Endodermal cell (in vitro differentiated cells): ENCODE results near the gene SENP7. TPM values are rescaled to one million over a fixed set of nuclear protein-coding genes. Genes with fewer than 3 reads are reported as not detected.
"Not testable (repeated sequence)": the region's sequence is repeated elsewhere in the genome, so short reads cannot be mapped to it uniquely, and the experiment has no call there.

Experiments used
- DNase-seq: peaks from one replicate; pipeline ENCODE4 v3.0.0-alpha.2; 2017
- H3K27ac ChIP-seq: 2 replicates; pipeline ENCODE4 v1.5.1; 2013; ENCODE audit warnings: mild to moderate bottlenecking, low read depth, low read length, moderate library complexity
- H3K27me3 ChIP-seq: 2 replicates; pipeline ENCODE4 v1.6.1; 2013; ENCODE audit warnings: mild to moderate bottlenecking, low read length, moderate library complexity; ENCODE audit not compliant: insufficient read depth, control insufficient read depth, poor library complexity, severe bottlenecking
- H3K36me3 ChIP-seq: 2 replicates; pipeline ENCODE4 v1.7.0; 2013; ENCODE audit warnings: mild to moderate bottlenecking, low read length, moderate library complexity; ENCODE audit not compliant: control insufficient read depth, insufficient read depth
- H3K4me1 ChIP-seq: one replicate; pipeline ENCODE4 v1.7.0; 2013; ENCODE audit warnings: low read length; ENCODE audit not compliant: control insufficient read depth, insufficient read depth
- H3K4me3 ChIP-seq: 2 replicates; pipeline ENCODE4 v1.5.1; 2013; ENCODE audit warnings: mild to moderate bottlenecking, low read length, moderate library complexity
- H3K9ac ChIP-seq: 2 replicates; pipeline ENCODE4 v1.6.1; 2013; ENCODE audit warnings: mild to moderate bottlenecking, low read length, moderate library complexity; ENCODE audit not compliant: poor library complexity, severe bottlenecking; ENCODE audit errors: extremely low read depth
- H3K9me3 ChIP-seq: 2 replicates; pipeline ENCODE4 v1.6.1; 2013; ENCODE audit warnings: mild to moderate bottlenecking, low read length, moderate library complexity; ENCODE audit not compliant: control insufficient read depth
- H3K27ac Mint-ChIP-seq: 2 replicates; pipeline ENCODE4 v1.8.0; 2020; ENCODE audit warnings: mixed read lengths
- H3K27me3 Mint-ChIP-seq: 2 replicates; pipeline ENCODE4 v1.8.0; 2021; ENCODE audit warnings: mild to moderate bottlenecking, mixed read lengths; ENCODE audit not compliant: insufficient read depth
- H3K36me3 Mint-ChIP-seq: 2 replicates; pipeline ENCODE4 v1.8.0; 2020; ENCODE audit warnings: low read depth, mixed read lengths
- H3K4me1 Mint-ChIP-seq: 2 replicates; pipeline ENCODE4 v1.8.0; 2020; ENCODE audit warnings: mixed read lengths
- H3K4me3 Mint-ChIP-seq: 2 replicates; pipeline ENCODE4 v1.8.0; 2020; ENCODE audit warnings: mild to moderate bottlenecking, moderate library complexity, mixed read lengths
- H3K9me3 Mint-ChIP-seq: 2 replicates; pipeline ENCODE4 v1.8.0; 2020; ENCODE audit warnings: mild to moderate bottlenecking, mixed read lengths
- WGBS, 2 experiments: methylation state at CpG; one replicate each; pipeline versions ENCODE4 v1.1.5 to v1.1.7; 2013; ENCODE audit warnings: missing lambda C conversion rate in 2 of 2, mixed read lengths in 1 of 2; ENCODE audit not compliant: insufficient coverage in 1 of 2, insufficient read length in 1 of 2; 5-methylcytosine and 5-hydroxymethylcytosine counted together
- total RNA-seq, 2 donors: library from RNA; stranded (reverse); fragmentation: NEBNext Ultra II Directional in 1 of 2; extraction: Animal tissue kit (Norgen Biotek cat#: 25700) in 1 of 2; gene quantifications; 2 replicates in 1 of 2; 3 replicates in 1 of 2; pipeline ENCODE4 v1.2.1, GENCODE V29; 2021
- TF ChIP-seq, protein P1 (sequence below): fragments of 200-600 bp; sonication (generic); conservative IDR thresholded peaks from 2 replicates; pipeline ENCODE4 v1.5.0; 2021; ENCODE audit warnings: antibody characterized with exemption, mild to moderate bottlenecking

The SENP7 gene
- total RNA-seq, 2 donors from 2014 or later = 19.3 to 22.1 TPM

DNA sequence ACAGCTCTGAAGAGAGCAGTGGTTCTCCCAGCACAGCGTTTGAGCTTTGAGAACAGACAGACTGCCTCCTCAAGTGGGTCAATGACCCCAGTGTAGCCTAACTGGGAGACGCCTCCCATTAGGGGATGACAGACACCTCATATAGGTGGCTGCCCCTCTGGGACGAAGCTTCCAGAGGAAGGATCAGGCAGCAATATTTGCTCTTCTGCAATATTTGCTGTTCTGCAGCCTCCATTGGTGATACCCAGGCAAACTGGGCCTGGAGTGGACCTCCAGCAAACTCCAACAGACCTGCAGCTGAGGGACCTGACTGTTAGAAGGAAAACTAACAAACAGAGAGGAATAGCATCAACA lies 45.7 kb downstream of the SENP7 start:
- peak overlapping the region; percentile 73 for H3K4me3 ChIP-seq
- peak overlapping the region; percentile 96 for H3K27ac Mint-ChIP-seq
- peak overlapping the region; percentile 60 for H3K4me3 Mint-ChIP-seq
- H3K36me3 ChIP-seq, H3K27me3 Mint-ChIP-seq, H3K9ac ChIP-seq, H3K27ac ChIP-seq, H3K4me1 ChIP-seq, DNase-seq, H3K27me3 ChIP-seq: not testable (repeated sequence)
- 76 to 81% methylated on average over 2 to 3 of the region's 3 CpGs for WGBS, 2 experiments
- peaks cover 40% of the 10 kb centered on the region for H3K36me3 Mint-ChIP-seq
- peaks cover 15% of the 10 kb centered on the region for H3K4me1 Mint-ChIP-seq
- peaks cover 11% of the 10 kb centered on the region for H3K9me3 ChIP-seq
- peaks cover 43% of the 10 kb centered on the region for H3K9me3 Mint-ChIP-seq

DNA sequence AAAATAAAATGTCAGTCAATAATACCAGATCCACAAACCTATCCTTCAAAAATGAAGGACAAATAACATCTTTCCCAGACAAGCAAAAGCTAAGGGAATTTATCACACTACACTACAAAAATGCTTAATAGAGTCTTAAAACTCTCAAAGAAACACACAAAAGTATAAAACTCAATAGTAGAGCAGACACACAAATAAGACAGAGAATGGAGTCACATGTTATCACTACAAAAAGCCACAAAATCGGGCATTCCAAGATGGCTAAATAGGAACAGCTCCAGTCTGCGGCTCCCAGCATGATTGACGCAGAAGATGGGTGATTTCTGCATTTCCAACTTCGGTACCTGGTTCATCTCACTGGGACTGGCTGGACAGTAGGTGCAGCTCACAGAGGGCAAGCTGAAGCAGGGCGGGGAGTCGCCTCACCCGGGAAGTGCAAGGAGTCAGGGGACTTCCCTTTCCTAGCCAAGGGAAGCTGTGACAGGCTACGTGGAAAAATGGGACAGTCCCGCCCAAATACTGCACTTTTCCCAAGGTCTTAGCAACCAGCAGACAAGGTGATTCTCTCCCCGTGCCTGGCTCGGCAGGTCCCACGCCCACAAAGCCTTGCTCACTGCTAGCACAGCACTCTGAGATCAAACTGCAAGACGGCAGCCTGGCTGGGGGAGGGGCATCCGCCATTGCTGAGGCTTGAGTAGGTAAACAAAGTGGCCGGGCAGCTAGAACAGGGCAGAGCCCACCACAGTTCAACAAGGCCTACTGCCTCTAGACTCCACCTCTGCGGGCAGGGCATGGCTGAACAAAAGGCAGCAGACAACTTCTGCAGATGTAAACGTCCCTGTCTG lies 46.3 kb downstream of the SENP7 start:
- H3K27ac Mint-ChIP-seq = peak overlapping the region; percentile 96
- H3K9me3 ChIP-seq = peaks cover 11% of the 10 kb centered on the region
- peaks cover 15% of the 10 kb centered on the region for H3K4me1 Mint-ChIP-seq
- H3K9ac ChIP-seq = no peak overlapping the region
- no peaks in the 10 kb centered on the region for H3K27me3 Mint-ChIP-seq
- DNase-seq = peak; percentile 84
- H3K4me1 ChIP-seq = no peaks in the 10 kb centered on the region
- TF ChIP-seq, protein P1, sequence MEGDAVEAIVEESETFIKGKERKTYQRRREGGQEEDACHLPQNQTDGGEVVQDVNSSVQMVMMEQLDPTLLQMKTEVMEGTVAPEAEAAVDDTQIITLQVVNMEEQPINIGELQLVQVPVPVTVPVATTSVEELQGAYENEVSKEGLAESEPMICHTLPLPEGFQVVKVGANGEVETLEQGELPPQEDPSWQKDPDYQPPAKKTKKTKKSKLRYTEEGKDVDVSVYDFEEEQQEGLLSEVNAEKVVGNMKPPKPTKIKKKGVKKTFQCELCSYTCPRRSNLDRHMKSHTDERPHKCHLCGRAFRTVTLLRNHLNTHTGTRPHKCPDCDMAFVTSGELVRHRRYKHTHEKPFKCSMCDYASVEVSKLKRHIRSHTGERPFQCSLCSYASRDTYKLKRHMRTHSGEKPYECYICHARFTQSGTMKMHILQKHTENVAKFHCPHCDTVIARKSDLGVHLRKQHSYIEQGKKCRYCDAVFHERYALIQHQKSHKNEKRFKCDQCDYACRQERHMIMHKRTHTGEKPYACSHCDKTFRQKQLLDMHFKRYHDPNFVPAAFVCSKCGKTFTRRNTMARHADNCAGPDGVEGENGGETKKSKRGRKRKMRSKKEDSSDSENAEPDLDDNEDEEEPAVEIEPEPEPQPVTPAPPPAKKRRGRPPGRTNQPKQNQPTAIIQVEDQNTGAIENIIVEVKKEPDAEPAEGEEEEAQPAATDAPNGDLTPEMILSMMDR = no peak
- peaks cover 37% of the 10 kb centered on the region for H3K9me3 Mint-ChIP-seq
- H3K4me3 ChIP-seq = peak overlapping the region; percentile 73
- peaks cover 5% of the 10 kb centered on the region for H3K36me3 ChIP-seq
- WGBS, 2 experiments = 40 to 49% methylated on average over 9 to 17 of the region's 17 CpGs
- no peaks in the 10 kb centered on the region for H3K27me3 ChIP-seq
- peaks cover 39% of the 10 kb centered on the region for H3K36me3 Mint-ChIP-seq
- H3K4me3 Mint-ChIP-seq = peak overlapping the region; percentile 60
- H3K27ac ChIP-seq = peak overlapping the region; percentile 63

DNA sequence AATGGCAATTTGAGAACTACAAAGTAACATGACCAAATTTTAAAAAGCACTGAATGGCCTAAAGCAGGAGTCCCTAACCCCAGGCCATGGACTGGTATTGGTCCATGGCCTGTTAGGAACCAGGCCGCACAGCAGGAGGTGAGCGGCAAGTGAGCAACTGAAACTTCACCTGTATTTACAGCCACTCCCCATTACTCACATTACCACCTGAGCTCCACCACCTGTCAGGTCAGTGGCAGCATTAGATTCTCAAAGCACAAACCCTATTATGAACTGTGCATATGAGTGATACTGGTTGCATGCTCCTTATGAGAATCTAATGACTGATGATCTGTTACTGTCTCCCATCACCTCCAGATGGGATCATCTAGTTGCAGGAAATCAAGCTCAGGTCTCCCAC lies 48.8 kb downstream of the SENP7 start:
- H3K4me1 ChIP-seq = no peaks in the 10 kb centered on the region
- Mint-ChIP-seq H3K9me3 (peaks cover 16% of the 10 kb centered on the region), H3K27me3 (no peaks in the 10 kb centered on the region), H3K36me3 (peaks cover 29% of the 10 kb centered on the region), H3K4me1 (peaks cover 15% of the 10 kb centered on the region), H3K27ac (no peak overlapping the region), H3K4me3 (no peak overlapping the region)
- H3K9me3 ChIP-seq = peaks cover 11% of the 10 kb centered on the region
- H3K9ac ChIP-seq = no peak overlapping the region
- H3K4me3 ChIP-seq = no peak overlapping the region
- no peak overlapping the region for H3K27ac ChIP-seq
- no peak for DNase-seq
- TF ChIP-seq, protein P1 = no peak
- WGBS, 2 experiments = 97% methylated on average over 2 of the region's 2 CpGs; no CpG with 5 or more reads in 1 of the 2 experiments
- no peaks in the 10 kb centered on the region for H3K27me3 ChIP-seq
- H3K36me3 ChIP-seq = peaks cover 5% of the 10 kb centered on the region
